Omental fat pad (tissue), 4 donors: ENCODE results near the gene ENTPD6. TPM values are rescaled to one million over a fixed set of nuclear protein-coding genes. Genes with fewer than 3 reads are reported as not detected.
"Not testable (repeated sequence)": the region's sequence is repeated elsewhere in the genome, so short reads cannot be mapped to it uniquely, and the experiment has no call there.

Source experiments
- ATAC-seq: fragments of 150-250 bp; one replicate; pipeline ENCODE4 v1.9.1; 2016; ENCODE audit warnings: mild to moderate bottlenecking, moderate library complexity; ENCODE audit not compliant: low FRiP score
- DNase-seq: peaks from one replicate; pipeline ENCODE4 v3.0.0-alpha.2; 2019; ENCODE audit warnings: low spot score
- CTCF ChIP-seq, 3 donors: fragments of 450-650 bp; IDR thresholded peaks; one replicate each; pipeline ENCODE4 v1.5.1; 2016 to 2017; ENCODE audit warnings: antibody characterized with exemption in 3 of 3, mild to moderate bottlenecking in 3 of 3, moderate library complexity in 2 of 3
- total RNA-seq, 4 donors: library from RNA; depleted of rRNA; stranded (reverse); fragments of >200 nt; gene quantifications; one replicate each; pipeline ENCODE4 v1.1.0, GENCODE V29; 2016

Gene ENTPD6
- total RNA-seq, 4 donors from 2014 or later, result 44.6 to 71.0 (median 60.0) TPM

GRCh38 chr20:25158043-25158442 lies 37.5 kb upstream of the ENTPD6 start:
- DNase-seq (no peak), ATAC-seq (no peak)
- no peak for TF ChIP-seq CTCF (IDR thresholded peaks at IDR 0.05)

GRCh38 chr20:25160467-25160866 lies 35.0 kb upstream of the ENTPD6 start:
- TF ChIP-seq CTCF (IDR thresholded peaks at IDR 0.05), result no peak
- no peak for DNase-seq
- ATAC-seq, result no peak

- DNase-seq (no peak), ATAC-seq (no peak)
Observed at GRCh38 chr20:25160897-25161296, 34.6 kb upstream of the ENTPD6 start.

GRCh38 chr20:25165128-25165527 lies 30.4 kb upstream of the ENTPD6 start:
- DNase-seq, result no peak
- ATAC-seq, result no peak
- TF ChIP-seq CTCF (IDR thresholded peaks at IDR 0.05), result no peak

More at GRCh38 chr20:25160897-25161296, 34.6 kb upstream of the ENTPD6 start:
- no peak for TF ChIP-seq CTCF (IDR thresholded peaks at IDR 0.05)

- DNase-seq, ATAC-seq: not testable (repeated sequence)
Observed at GRCh38 chr20:25166105-25166782, 29.3 kb upstream of the ENTPD6 start.

- no peak for DNase-seq
- no peak for ATAC-seq
- TF ChIP-seq CTCF (IDR thresholded peaks at IDR 0.05), result no peak
Observed at GRCh38 chr20:25173321-25173720, 22.2 kb upstream of the ENTPD6 start.

GRCh38 chr20:25173886-25174308 lies 21.6 kb upstream of the ENTPD6 start:
- ATAC-seq (no peak), DNase-seq (no peak)
- TF ChIP-seq CTCF (IDR thresholded peaks at IDR 0.05), result no peak
